ENCODE measurements around the gene AP1S3. TPM values are rescaled to one million over a fixed set of nuclear protein-coding genes. Genes with fewer than 3 reads are reported as not detected.

AP1S3 gene
- total and polyA plus RNA-seq, 4 donors = 4.6 to 14.2 (median 6.5) TPM

GRCh38 chr2:223884399-223884798 is 47.0 kb upstream of the AP1S3 start:
- no peaks in the 10 kb centered on the region for H3K27me3 ChIP-seq (ENCODE audit: control insufficient read depth in 3 of 3, insufficient read depth in 3 of 3, low read length in 2 of 3)
- H3K27ac ChIP-seq (ENCODE audit: low read depth in 1 of 2, low read length in 1 of 2) = no peak overlapping the region
- WGBS, 2 donors = 86 to 88% methylated on average over 3 of the region's 3 CpGs
- H3K4me1 ChIP-seq (ENCODE audit: control insufficient read depth in 5 of 5, insufficient read depth in 5 of 5, low read length in 5 of 5) = no peaks in the 10 kb centered on the region
- H3K4me3 ChIP-seq = no peak overlapping the region
- no peak for TF ChIP-seq CTCF (IDR thresholded peaks at IDR 0.05; ENCODE audit: control extremely low read depth, extremely low read depth)
- peaks cover 20 to 36% (median 26%) of the 10 kb centered on the region in 4 donors for H3K36me3 ChIP-seq (ENCODE audit: control insufficient read depth in 4 of 4, insufficient read depth in 4 of 4, low read length in 4 of 4)
- peaks cover 0 to 2% (median 0%) of the 10 kb centered on the region in 4 donors for H3K9me3 ChIP-seq (ENCODE audit: control insufficient read depth in 4 of 4, insufficient read depth in 3 of 4, low read length in 3 of 4)
- DNase-seq (no peak), ATAC-seq (ENCODE audit: insufficient read depth, low FRiP score) (no peak)
- H3K9ac ChIP-seq (ENCODE audit: insufficient read depth in 1 of 2, low read length in 2 of 2) = no peak overlapping the region

GRCh38 chr2:223882715-223883114 is 45.3 kb upstream of the AP1S3 start:
- Histone ChIP-seq H3K36me3 (ENCODE audit: control insufficient read depth in 4 of 4, insufficient read depth in 4 of 4, low read length in 4 of 4) (peaks cover 30 to 45% (median 35%) of the 10 kb centered on the region in 4 donors), H3K4me3 (no peak overlapping the region), H3K27ac (ENCODE audit: low read depth in 1 of 2, low read length in 1 of 2) (no peak overlapping the region), H3K27me3 (ENCODE audit: control insufficient read depth in 3 of 3, insufficient read depth in 3 of 3, low read length in 2 of 3) (no peaks in the 10 kb centered on the region), H3K9me3 (ENCODE audit: control insufficient read depth in 4 of 4, insufficient read depth in 3 of 4, low read length in 3 of 4) (no peaks in the 10 kb centered on the region), H3K4me1 (ENCODE audit: control insufficient read depth in 5 of 5, insufficient read depth in 5 of 5, low read length in 5 of 5) (no peaks in the 10 kb centered on the region), H3K9ac (ENCODE audit: insufficient read depth in 1 of 2, low read length in 2 of 2) (no peak overlapping the region)
- DNase-seq (no peak), ATAC-seq (ENCODE audit: insufficient read depth, low FRiP score) (no peak)
- no peak for TF ChIP-seq CTCF (IDR thresholded peaks at IDR 0.05; ENCODE audit: control extremely low read depth, extremely low read depth)
- 97 to 98% methylated on average over 5 of the region's 5 CpGs for WGBS, 2 donors

GRCh38 chr2:223880796-223881195 is 43.4 kb upstream of the AP1S3 start:
- Histone ChIP-seq H3K27ac (ENCODE audit: low read depth in 1 of 2, low read length in 1 of 2) (no peak overlapping the region), H3K9ac (ENCODE audit: insufficient read depth in 1 of 2, low read length in 2 of 2) (no peak overlapping the region), H3K36me3 (ENCODE audit: control insufficient read depth in 4 of 4, insufficient read depth in 4 of 4, low read length in 4 of 4) (peaks cover 30 to 52% (median 39%) of the 10 kb centered on the region in 4 donors), H3K9me3 (ENCODE audit: control insufficient read depth in 4 of 4, insufficient read depth in 3 of 4, low read length in 3 of 4) (no peaks in the 10 kb centered on the region), H3K4me1 (ENCODE audit: control insufficient read depth in 5 of 5, insufficient read depth in 5 of 5, low read length in 5 of 5) (no peaks in the 10 kb centered on the region), H3K4me3 (no peak overlapping the region), H3K27me3 (ENCODE audit: control insufficient read depth in 3 of 3, insufficient read depth in 3 of 3, low read length in 2 of 3) (no peaks in the 10 kb centered on the region)
- WGBS, 2 donors = 81 to 89% methylated on average over 4 of the region's 4 CpGs
- DNase-seq = no peak
- no peak for TF ChIP-seq CTCF (IDR thresholded peaks at IDR 0.05; ENCODE audit: control extremely low read depth, extremely low read depth)
- no peak for ATAC-seq (ENCODE audit: insufficient read depth, low FRiP score)

Measured in lung (tissue), 12 donors.